Measurements from ENCODE around the gene PLIN5. TPM values are rescaled to one million over a fixed set of nuclear protein-coding genes. Genes with fewer than 3 reads are reported as not detected.
A peak's percentile ranks its signal among the peaks of the same experiment; 100 is the strongest.

PLIN5 gene
- total and polyA plus RNA-seq, 4 donors, result 13.3 to 83.8 (median 56.6) TPM

- Histone ChIP-seq H3K27me3 (ENCODE audit: control insufficient read depth in 4 of 4, insufficient read depth in 4 of 4, low read length in 3 of 4) (no peaks in the 10 kb centered on the region), H3K4me3 (ENCODE audit: low read depth in 1 of 3, low read length in 3 of 3) (no peak overlapping the region), H3K9me3 (ENCODE audit: control insufficient read depth in 4 of 4, low read length in 3 of 4) (no peaks in the 10 kb centered on the region), H3K27ac (ENCODE audit: low read depth in 1 of 2, low read length in 2 of 2) (no peak overlapping the region), H3K36me3 (ENCODE audit: control insufficient read depth in 4 of 4, insufficient read depth in 3 of 4, low read depth in 1 of 4, low read length in 3 of 4) (peaks cover 0 to 16% (median 8%) of the 10 kb centered on the region in 4 donors), H3K9ac (ENCODE audit: low read depth in 1 of 2, low read length in 2 of 2) (no peak overlapping the region), H3K4me1 (ENCODE audit: control insufficient read depth in 4 of 4, insufficient read depth in 4 of 4, low read length in 3 of 4) (peaks cover 15 to 50% (median 47%) of the 10 kb centered on the region in 4 donors)
- WGBS, result 73% methylated on average over 53 of the region's 53 CpGs
- TF ChIP-seq HNF4G (IDR thresholded peaks at IDR 0.05), result peak; percentile 69
- no peak for TF ChIP-seq ZBTB33 (IDR thresholded peaks at IDR 0.05)
- TF ChIP-seq NR2F2 (IDR thresholded peaks at IDR 0.05), result peak; percentile 97
- TF ChIP-seq REST (IDR thresholded peaks at IDR 0.05), result no peak
- no peak for TF ChIP-seq MAX (IDR thresholded peaks at IDR 0.05)
- TF ChIP-seq JUND (IDR thresholded peaks at IDR 0.05), result no peak
- peak; percentile 69 to 78 for TF ChIP-seq RAD21 (IDR thresholded peaks at IDR 0.05)
- TF ChIP-seq TAF1 (conservative IDR thresholded peaks at IDR 0.05), result no peak
- no peak for TF ChIP-seq EGR1 (IDR thresholded peaks at IDR 0.05; ENCODE audit: low read depth in 2 of 2)
- TF ChIP-seq RXRA (IDR thresholded peaks at IDR 0.05), result peak; percentile 61 to 85
- no peak for TF ChIP-seq YY1 (IDR thresholded peaks at IDR 0.05)
- no peak for TF ChIP-seq FOXA1 (IDR thresholded peaks at IDR 0.05)
- peak; percentile 83 to 94 for TF ChIP-seq HNF4A (conservative IDR thresholded peaks at IDR 0.05)
- TF ChIP-seq FOXA2 (IDR thresholded peaks at IDR 0.05), result no peak
- TF ChIP-seq ATF3 (IDR thresholded peaks at IDR 0.05), result no peak
- TF ChIP-seq GABPA (IDR thresholded peaks at IDR 0.05 in 1 of 2, conservative IDR thresholded peaks at IDR 0.05 in 1 of 2), result no peak
- TF ChIP-seq CTCF (IDR thresholded peaks at IDR 0.05; ENCODE audit: low read depth, low read length, missing input control), result peak; percentile 64
- peak; percentile 52 for TF ChIP-seq SP1 (IDR thresholded peaks at IDR 0.05)
- peak; percentile 77 for DNase-seq (ENCODE audit: low spot score)
Measured at GRCh38 chr19:4523306-4524110, 11.5 kb downstream of the PLIN5 start.

Measured in liver (tissue), 9 donors.